BLaER1 treated with 17β-estradiol and CSF1 and Interleukin-3, amounts not matched to agents 10 nM and 100 nM (cell line): ENCODE results near the gene JMJD1C.

Source experiments
- H3K27ac ChIP-seq, 11 experiments: shearing (Covaris generic); formaldehyde crosslinking; 2 replicates each; pipeline ENCODE4 v1.8.1; 2022
- H3K27me3 ChIP-seq, 11 experiments: shearing (Covaris generic); formaldehyde crosslinking; 2 replicates each; pipeline ENCODE4 v1.8.1; 2022
- H3K36me3 ChIP-seq, 11 experiments: shearing (Covaris generic); formaldehyde crosslinking; 2 replicates each; pipeline ENCODE4 v1.8.1; 2022
- H3K4me1 ChIP-seq, 10 experiments: shearing (Covaris generic); formaldehyde crosslinking; 2 replicates each; pipeline ENCODE4 v1.8.1; 2022
- H3K4me2 ChIP-seq, 11 experiments: shearing (Covaris generic); formaldehyde crosslinking; 2 replicates each; pipeline ENCODE4 v1.8.1; 2022
- H3K4me3 ChIP-seq, 10 experiments: shearing (Covaris generic); formaldehyde crosslinking; 2 replicates each; pipeline ENCODE4 v1.8.1; 2022
- H3K9ac ChIP-seq, 11 experiments: shearing (Covaris generic); formaldehyde crosslinking; 2 replicates each; pipeline ENCODE4 v1.8.1; 2022
- H3K9me3 ChIP-seq, 11 experiments: shearing (Covaris generic); formaldehyde crosslinking; replicated peaks in 1 of 11; 2 replicates each; pipeline ENCODE4 v1.8.1; 2022
- H4K20me1 ChIP-seq, 11 experiments: shearing (Covaris generic); formaldehyde crosslinking; 2 replicates each; pipeline ENCODE4 v1.8.1; 2022
- Cebpa-rat ChIP-seq, 11 experiments: shearing (Covaris generic); IDR thresholded peaks; 2 replicates each; pipeline ENCODE4 v1.8.1; 2022

Gene JMJD1C

DNA sequence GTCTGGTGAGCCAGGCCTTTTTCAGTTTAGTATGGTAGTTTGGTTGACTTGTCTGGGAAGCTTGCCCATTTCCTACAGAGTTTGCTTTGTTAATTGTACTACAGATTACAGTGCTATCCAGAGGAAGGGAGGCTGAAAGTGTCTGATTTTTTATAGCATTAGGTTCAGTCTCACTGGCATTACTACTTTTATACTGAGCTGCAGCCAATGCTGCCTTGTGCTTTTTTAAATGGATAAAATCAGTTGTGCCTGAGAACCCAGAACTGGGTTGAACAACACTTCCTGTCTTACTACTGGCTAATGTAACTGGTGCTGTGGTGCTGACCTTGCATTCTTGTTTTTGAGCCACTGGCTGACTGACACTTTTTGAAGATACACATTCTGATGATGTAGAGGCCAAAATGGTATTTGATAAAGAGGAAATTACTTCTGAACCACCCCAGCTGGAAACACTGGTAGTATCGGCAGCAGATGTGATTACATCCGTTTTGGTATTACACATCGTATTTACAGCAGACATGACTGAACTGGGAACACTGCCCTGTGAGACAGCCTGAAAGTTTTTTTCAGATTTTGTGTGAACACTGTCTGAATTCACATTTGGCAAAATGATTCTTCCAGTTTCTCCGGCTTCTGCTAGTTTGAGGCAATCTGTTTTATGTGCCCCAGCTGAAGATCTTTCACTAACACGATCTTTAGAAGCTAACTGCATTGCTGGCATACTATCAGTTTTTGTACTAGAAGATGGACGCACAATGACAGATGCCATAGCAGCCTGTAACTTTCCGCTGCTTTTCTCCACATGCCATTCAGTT lies 258.6 kb downstream of the JMJD1C start:
- H3K27me3 ChIP-seq: no peaks in the 10 kb centered on the region
- H3K4me1 ChIP-seq: peaks cover 13 to 55% (median 36%) of the 10 kb centered on the region in 10 experiments; a peak in 19 of 20 replicates
- TF ChIP-seq Cebpa-rat (IDR thresholded peaks at IDR 0.05): no peak
- peaks cover 14 to 100% (median 74%) of the 10 kb centered on the region in 11 experiments; a peak in 20 of 22 replicates for H4K20me1 ChIP-seq
- peak overlapping the region in 10 of 11 experiments; percentile 14 to 73 (median 36); a peak in 18 of 22 replicates for H3K4me2 ChIP-seq
- no peak overlapping the region for H3K4me3 ChIP-seq
- H3K36me3 ChIP-seq: peaks cover 71 to 100% (median 86%) of the 10 kb centered on the region in 11 experiments
- peaks cover 0 to 7% (median 4%) of the 10 kb centered on the region in 11 experiments; a peak in 10 of 22 replicates for H3K9me3 ChIP-seq
- H3K9ac ChIP-seq: peak overlapping the region in 8 of 11 experiments; percentile 15 to 36 (median 27); a peak in 7 of 22 replicates
- peak overlapping the region in 10 of 11 experiments; percentile 14 to 66 (median 52); a peak in 16 of 22 replicates for H3K27ac ChIP-seq

DNA sequence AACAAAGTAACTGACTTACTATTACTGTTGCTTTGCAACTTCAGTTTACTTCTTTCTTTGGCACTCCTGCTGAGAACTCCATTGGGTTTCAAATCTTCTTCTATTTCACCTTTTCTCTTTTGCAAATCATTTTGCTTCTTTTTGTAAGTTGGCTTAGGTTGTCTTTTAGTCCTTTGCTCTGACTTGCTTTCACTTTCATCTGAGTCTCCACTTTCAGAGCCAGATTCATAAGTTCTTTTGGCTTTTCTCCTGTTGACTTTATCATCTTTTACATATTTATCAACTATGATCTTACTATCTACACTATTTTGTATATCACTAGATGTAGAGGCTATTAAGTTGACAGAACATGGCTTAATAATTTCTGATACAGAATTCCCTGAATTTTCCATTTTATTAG lies 259.2 kb downstream of the JMJD1C start:
- H3K4me1 ChIP-seq: peaks cover 13 to 55% (median 36%) of the 10 kb centered on the region in 10 experiments; a peak in 19 of 20 replicates
- H3K27me3 ChIP-seq: no peaks in the 10 kb centered on the region
- H4K20me1 ChIP-seq: peaks cover 14 to 100% (median 74%) of the 10 kb centered on the region in 11 experiments; a peak in 20 of 22 replicates
- H3K9ac ChIP-seq: peak overlapping the region in 1 of 11 experiments; percentile 27; a peak in 1 of 22 replicates
- no peak for TF ChIP-seq Cebpa-rat (IDR thresholded peaks at IDR 0.05)
- H3K36me3 ChIP-seq: peaks cover 71 to 100% (median 86%) of the 10 kb centered on the region in 11 experiments
- H3K9me3 ChIP-seq: 0 out of 22 replicates have a peak, but pooled peaks cover 0 to under 1% (median 0%) of the 10 kb centered on the region in 11 experiments
- no peak overlapping the region for H3K4me3 ChIP-seq
- H3K27ac ChIP-seq: peak overlapping the region in 6 of 11 experiments; percentile 18 to 66 (median 54); a peak in 9 of 22 replicates
- peak overlapping the region in 5 of 11 experiments; percentile 25 to 73 (median 60); a peak in 7 of 22 replicates for H3K4me2 ChIP-seq

DNA sequence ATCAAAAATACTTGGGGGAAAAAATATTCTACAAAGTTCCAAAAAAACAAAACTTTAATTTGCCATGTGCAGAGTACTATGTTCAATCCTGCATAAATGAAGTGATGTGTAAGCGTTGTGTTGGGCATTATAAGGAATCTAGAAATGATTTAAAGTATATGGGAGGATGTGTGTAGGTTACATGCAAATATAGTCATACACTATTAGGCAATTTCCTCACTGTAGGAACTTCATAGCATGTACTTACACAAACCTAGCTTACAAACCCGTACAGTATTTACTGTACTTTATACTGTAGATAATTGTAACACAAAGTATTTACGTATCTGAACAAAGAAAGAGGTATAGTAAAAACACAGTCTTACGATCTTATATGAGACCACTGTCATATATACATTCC lies 260.4 kb downstream of the JMJD1C start:
- Histone ChIP-seq H3K27me3 (no peaks in the 10 kb centered on the region), H3K36me3 (peaks cover 71 to 100% (median 86%) of the 10 kb centered on the region in 11 experiments), H3K27ac (no peak overlapping the region), H3K4me2 (peak overlapping the region in 5 of 11 experiments; percentile 25 to 66 (median 44); a peak in 4 of 22 replicates), H3K4me1 (peaks cover 13 to 45% (median 32%) of the 10 kb centered on the region in 10 experiments; a peak in 19 of 20 replicates), H4K20me1 (peaks cover 5 to 100% (median 70%) of the 10 kb centered on the region in 11 experiments; a peak in 20 of 22 replicates), H3K9ac (no peak overlapping the region; a peak in 1 of 22 replicates), H3K4me3 (no peak overlapping the region), H3K9me3 (no peaks in the 10 kb centered on the region)
- no peak for TF ChIP-seq Cebpa-rat (IDR thresholded peaks at IDR 0.05)

DNA sequence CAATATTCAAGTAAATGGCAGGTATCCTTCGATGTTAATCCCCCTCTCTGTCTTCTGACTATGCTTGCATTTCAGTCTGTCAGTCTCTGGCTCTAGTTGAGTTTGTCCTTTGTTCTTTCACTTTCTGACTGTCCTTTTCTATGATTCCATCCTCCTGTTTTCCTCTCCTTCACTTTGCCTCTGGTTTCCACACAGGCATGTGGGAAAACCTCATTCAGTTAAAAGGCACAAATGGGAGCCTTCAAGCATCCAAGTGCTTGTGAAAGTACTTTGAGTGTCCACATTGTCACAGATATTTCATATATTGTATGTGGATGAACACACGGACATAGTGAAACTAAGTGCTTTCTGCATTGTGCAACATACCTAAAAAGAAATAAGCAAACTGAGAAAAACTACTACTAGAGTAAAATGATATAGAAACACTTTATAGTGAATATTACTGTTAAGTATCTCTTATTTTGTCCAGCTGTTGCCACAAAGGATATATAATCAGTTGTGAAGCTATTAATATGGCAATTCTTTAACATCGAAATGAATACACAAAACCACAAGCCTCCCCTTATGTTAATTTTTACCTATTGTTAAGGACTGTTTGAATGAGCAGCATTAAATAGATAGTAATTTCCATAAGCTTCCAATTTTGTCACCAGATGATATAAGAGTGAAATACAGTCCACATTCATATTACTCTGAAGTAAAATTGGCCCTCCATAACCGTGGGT lies 260.9 kb downstream of the JMJD1C start:
- no peak overlapping the region; a peak in 1 of 22 replicates for H3K9ac ChIP-seq
- H3K4me1 ChIP-seq: peaks cover 13 to 45% (median 32%) of the 10 kb centered on the region in 10 experiments; a peak in 19 of 20 replicates
- TF ChIP-seq Cebpa-rat (IDR thresholded peaks at IDR 0.05): no peak
- no peak overlapping the region for H3K4me3 ChIP-seq
- peaks cover 3 to 97% (median 65%) of the 10 kb centered on the region in 11 experiments; a peak in 19 of 22 replicates for H4K20me1 ChIP-seq
- no peaks in the 10 kb centered on the region for H3K27me3 ChIP-seq
- 0 out of 22 replicates have a peak overlapping the region, but pooled peaks of 1 of the 11 experiments have one; percentile 66 for H3K4me2 ChIP-seq
- H3K27ac ChIP-seq: peak overlapping the region in 1 of 11 experiments; percentile 40; a peak in 1 of 22 replicates
- H3K9me3 ChIP-seq: no peaks in the 10 kb centered on the region
- peaks cover 75 to 100% (median 86%) of the 10 kb centered on the region in 11 experiments for H3K36me3 ChIP-seq

DNA sequence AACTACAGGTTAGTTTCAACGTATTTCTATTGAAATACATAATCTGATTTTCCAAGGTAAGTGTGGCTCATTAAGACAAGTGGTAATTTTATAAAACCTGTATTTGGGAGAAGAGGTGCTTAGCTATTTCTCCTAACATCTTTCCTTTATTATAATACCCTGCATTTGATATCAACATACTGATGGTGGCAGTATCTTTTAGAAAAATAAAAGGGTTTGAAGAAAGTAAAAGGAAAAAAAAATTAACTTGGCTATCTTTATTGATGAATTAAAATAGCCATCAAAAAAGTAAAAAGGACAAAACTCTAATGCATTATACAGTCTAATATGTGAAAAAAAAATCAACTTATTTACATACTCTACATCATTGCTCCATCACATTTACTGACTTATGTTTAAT lies 264.7 kb downstream of the JMJD1C start:
- Histone ChIP-seq H3K36me3 (peaks cover 75 to 100% (median 90%) of the 10 kb centered on the region in 11 experiments), H4K20me1 (peaks cover 3 to 76% (median 45%) of the 10 kb centered on the region in 11 experiments; a peak in 19 of 22 replicates), H3K4me1 (peaks cover 0 to 15% (median 8%) of the 10 kb centered on the region in 10 experiments; a peak in 16 of 20 replicates), H3K27ac (no peak overlapping the region), H3K9me3 (no peaks in the 10 kb centered on the region), H3K4me2 (no peak overlapping the region), H3K27me3 (no peaks in the 10 kb centered on the region), H3K9ac (no peak overlapping the region), H3K4me3 (no peak overlapping the region)
- TF ChIP-seq Cebpa-rat (IDR thresholded peaks at IDR 0.05): no peak

DNA sequence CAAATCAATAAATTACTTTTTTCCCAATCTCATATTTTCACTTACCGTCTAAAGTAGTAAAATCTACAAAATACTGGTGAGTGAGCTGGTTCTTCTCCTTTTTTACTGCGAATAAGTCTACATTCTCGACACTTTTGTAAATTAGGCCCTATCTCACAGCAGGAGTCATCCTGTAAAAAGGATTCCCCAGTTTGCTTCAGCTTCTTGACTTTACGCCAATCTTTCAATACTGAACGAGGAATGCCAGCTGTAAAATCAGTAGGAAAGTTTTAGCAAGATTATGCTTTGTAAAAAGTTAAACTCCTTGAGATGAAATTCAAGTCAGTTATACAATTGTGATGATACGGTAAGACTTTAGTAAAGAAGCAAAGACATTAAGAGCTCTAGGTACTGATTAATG lies 265.3 kb downstream of the JMJD1C start:
- peaks cover 0 to 8% (median 1%) of the 10 kb centered on the region in 10 experiments; a peak in 8 of 20 replicates for H3K4me1 ChIP-seq
- H3K27ac ChIP-seq: no peak overlapping the region
- H3K36me3 ChIP-seq: peaks cover 75 to 100% (median 90%) of the 10 kb centered on the region in 11 experiments
- H3K4me3 ChIP-seq: no peak overlapping the region
- peaks cover 3 to 70% (median 38%) of the 10 kb centered on the region in 11 experiments; a peak in 19 of 22 replicates for H4K20me1 ChIP-seq
- no peak overlapping the region for H3K4me2 ChIP-seq
- H3K9ac ChIP-seq: no peak overlapping the region
- H3K9me3 ChIP-seq: no peaks in the 10 kb centered on the region
- H3K27me3 ChIP-seq: no peaks in the 10 kb centered on the region
- no peak for TF ChIP-seq Cebpa-rat (IDR thresholded peaks at IDR 0.05)

DNA sequence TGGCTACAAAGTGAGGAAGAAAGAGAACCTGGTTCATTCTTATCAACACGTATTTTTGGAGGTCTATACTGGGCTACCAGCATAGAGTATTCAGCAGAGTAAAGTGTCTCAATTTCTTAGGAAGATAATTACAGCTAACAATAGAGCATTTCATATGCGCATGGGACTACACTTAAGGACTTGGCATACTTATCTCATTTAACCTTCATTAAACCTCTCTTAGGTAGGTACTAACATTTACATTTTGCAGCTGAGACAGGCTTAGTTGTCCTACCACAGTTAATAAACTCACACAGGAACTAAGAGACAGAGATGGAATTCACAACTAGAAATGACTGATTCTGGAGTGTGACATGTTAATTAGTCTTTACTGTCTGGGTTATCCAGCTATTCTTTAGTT lies 266.1 kb downstream of the JMJD1C start:
- no peak for TF ChIP-seq Cebpa-rat (IDR thresholded peaks at IDR 0.05)
- Histone ChIP-seq H3K27ac (no peak overlapping the region), H3K9ac (no peak overlapping the region), H4K20me1 (peaks cover 3 to 63% (median 32%) of the 10 kb centered on the region in 11 experiments; a peak in 19 of 22 replicates), H3K27me3 (no peaks in the 10 kb centered on the region), H3K4me3 (no peak overlapping the region), H3K36me3 (peaks cover 76 to 100% (median 90%) of the 10 kb centered on the region in 11 experiments), H3K4me2 (no peak overlapping the region), H3K4me1 (peaks cover 0 to 2% (median 0%) of the 10 kb centered on the region in 10 experiments; a peak in 1 of 20 replicates), H3K9me3 (no peaks in the 10 kb centered on the region)

DNA sequence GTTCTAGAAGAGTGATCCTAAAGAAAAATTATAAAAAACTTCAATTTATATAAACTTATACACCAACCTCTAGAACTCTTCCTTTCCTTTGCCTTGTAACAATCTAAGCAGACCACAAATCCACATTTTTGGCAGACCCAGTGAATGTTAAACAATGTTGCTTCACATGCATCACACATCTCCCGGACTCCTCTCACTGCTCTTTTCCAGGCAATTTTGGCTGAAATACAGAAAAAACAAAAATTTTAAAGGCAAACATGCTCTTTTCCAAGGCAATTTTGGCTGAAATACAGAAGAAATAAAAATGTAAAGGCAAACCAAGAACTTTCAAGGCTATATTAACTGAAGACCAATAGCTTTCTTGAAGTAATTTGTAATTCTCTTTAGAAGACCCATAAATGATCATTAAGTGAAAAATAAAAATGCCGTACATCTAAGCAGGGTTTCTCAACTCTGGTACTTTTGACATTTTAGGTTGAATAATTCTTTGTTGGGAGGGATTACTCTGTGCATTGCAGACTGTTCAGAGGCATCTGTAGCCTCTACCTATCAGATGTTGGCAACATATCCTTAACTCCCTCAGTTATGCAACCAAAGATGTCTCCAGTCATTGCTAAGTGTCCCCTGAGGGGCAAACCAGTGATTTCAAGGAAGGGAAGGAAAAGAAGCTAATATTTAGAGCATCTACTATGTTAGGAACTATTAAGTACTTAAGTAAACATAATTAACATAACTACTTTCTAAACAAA lies 268.3 kb downstream of the JMJD1C start:
- no peak overlapping the region for H3K9ac ChIP-seq
- peaks cover 0 to 45% (median 18%) of the 10 kb centered on the region in 11 experiments; a peak in 15 of 22 replicates for H4K20me1 ChIP-seq
- no peak overlapping the region for H3K27ac ChIP-seq
- H3K4me1 ChIP-seq: no peaks in the 10 kb centered on the region
- no peak for TF ChIP-seq Cebpa-rat (IDR thresholded peaks at IDR 0.05)
- peaks cover 86 to 100% (median 97%) of the 10 kb centered on the region in 11 experiments for H3K36me3 ChIP-seq
- H3K4me2 ChIP-seq: no peak overlapping the region
- H3K4me3 ChIP-seq: no peak overlapping the region
- H3K27me3 ChIP-seq: no peaks in the 10 kb centered on the region
- no peaks in the 10 kb centered on the region for H3K9me3 ChIP-seq
